ENCODE results near the gene RPL41. TPM values are rescaled to one million over a fixed set of nuclear protein-coding genes. Genes with fewer than 3 reads are reported as not detected.

RPL41 gene
- total and polyA plus RNA-seq, 9 of the 15 experiments (the other 6 are each of a cell fraction or from before 2014, with no cell fraction given): 3,403 to 11,276 (median 5,604) TPM

- no peak for TF ChIP-seq ZBTB40 (IDR thresholded peaks at IDR 0.05)
- TF ChIP-seq ZBTB40 (CRISPR knock-in tag; IDR thresholded peaks at IDR 0.05): no peak
- TF ChIP-seq CREB5 (CRISPR knock-in tag; IDR thresholded peaks at IDR 0.05): no peak
- no peak for TF ChIP-seq BRCA1 (IDR thresholded peaks at IDR 0.05)
- no peak for TF ChIP-seq BRCA1 (CRISPR knock-in tag; IDR thresholded peaks at IDR 0.05)
- TF ChIP-seq MLX (CRISPR knock-in tag; conservative IDR thresholded peaks at IDR 0.05): no peak
- no peak for TF ChIP-seq ATF3 (IDR thresholded peaks at IDR 0.05)
- TF ChIP-seq ATF3 (CRISPR knock-in tag; conservative IDR thresholded peaks at IDR 0.05): no peak
- TF ChIP-seq ILF3 (IDR thresholded peaks at IDR 0.05; ENCODE audit: borderline replicate concordance): no peak
These were observed 18.7 kb upstream of the RPL41 start (continued) for GRCh38 chr12:56097738-56098137.

All from K562 (cell line).